ENCODE measurements around the gene C2CD3.

Gene C2CD3

DNA sequence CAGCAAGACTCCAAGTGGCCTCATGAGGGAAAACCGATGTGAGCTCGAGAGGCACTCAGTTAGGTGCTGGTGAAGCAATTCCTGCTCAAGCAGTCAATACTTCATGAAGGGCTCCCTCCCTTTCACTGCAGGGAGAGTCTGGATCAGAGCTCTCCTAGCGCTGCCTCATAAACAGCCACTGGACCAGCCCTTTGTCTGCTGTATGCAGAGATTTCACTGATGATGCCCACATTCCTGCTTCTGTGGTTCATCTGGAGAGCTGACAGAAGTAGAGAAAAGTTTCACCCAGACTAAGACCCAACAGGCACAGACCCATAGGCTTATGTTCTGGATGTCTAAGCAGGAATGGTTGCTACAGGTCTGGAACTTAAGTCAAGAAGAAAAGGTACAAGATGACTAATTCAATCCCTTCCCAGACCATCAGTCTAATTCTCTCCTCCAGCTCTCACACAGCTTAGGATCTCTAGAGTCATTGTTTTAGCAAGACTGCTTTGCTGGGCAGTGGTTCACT lies 192.2 kb downstream of the C2CD3 start:
- DNase-seq = no peak

DNA sequence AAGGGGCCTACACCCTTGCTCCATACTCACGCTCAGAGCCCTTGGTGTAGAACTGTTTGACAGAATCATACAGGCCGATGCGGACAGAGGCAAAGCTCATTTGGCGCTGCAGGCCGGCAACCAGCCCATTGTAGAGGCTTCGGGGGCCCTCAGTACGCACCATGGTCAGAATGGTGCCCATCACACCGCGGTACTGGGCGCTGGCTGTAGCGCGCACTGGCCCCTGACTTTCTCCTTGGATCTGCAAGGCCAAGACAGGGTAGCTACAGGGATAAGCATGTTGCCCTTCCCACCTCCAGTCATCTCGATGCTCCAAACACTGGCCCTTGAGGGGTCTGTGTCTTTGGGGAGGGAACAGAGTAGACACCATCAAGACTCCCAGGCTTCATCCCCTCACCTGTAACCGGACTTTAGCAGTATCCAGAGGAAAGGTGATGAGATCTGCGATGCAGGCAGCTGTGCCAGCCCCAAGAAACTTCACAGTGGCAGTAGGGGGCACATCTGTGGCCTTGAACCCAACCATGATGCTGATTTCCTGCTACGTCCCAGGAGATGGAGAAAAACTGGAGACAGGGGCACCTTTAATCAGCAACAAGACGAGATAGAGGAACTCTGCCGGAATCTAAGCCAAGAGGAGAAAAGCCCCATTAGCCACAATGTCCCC lies 192.8 kb downstream of the C2CD3 start:
- DNase-seq = no peak

- DNase-seq = no peak
Measured at GRCh38 chr11:73976451-73977151, 194.2 kb downstream of the C2CD3 start.

DNA sequence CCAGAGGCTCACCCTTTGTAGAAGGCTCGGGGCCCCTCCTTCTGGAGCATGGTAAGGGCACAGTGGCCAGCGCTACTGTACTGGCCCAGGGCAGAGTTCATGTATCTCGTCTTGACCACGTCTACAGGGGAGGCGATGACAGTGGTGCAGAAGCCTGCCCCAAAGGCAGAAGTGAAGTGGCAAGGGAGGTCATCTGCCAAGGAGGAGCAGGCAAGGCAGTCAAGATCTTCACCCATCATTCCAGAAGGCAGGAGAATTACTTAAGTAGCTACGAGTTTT lies 195.4 kb downstream of the C2CD3 start:
- DNase-seq = no peak

DNA sequence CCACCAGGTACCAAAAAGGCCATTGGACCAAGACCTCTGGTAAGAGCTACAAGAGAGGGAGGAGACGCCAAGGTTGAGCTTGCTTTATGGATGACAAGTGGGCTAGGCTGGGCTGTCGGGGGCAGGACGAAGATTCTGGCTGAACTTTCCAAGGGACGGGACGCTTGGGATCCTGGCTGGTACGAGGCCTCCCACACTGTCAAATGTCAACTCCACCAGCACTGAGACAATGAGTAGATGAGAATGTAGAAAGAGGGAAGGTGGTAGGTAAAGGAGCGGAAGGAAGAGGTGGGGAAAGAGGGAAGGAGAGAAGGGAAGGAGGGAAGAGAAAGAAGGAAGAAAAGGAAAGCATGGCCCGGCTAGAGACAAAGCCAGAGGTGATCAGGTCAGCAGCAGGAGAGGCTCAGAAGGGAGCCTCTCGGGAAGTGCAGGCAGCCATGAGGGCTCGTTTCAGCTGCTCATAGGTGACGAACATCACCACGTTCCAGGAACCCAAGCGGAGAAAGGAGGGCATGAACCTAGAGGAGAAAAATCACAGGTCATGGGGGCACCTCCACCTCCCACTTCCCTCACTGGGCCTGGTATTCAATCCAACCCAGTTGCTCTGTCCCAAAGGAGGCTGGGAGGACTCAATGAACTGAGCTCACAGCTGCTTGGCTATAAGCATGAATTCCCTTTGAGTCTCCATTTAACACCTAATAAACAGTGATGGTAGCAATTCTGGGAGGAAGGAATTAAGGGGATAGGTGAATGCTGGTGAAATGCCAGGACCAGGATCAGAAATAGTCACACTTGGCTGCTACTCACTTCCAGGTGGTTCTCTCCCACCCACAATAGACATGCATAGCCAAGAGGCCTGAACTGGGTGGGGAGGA lies 196.0 kb downstream of the C2CD3 start:
- no peak for DNase-seq

GRCh38 chr11:73972620-73973449 lies 198.0 kb downstream of the C2CD3 start:
- DNase-seq = no peak

DNA sequence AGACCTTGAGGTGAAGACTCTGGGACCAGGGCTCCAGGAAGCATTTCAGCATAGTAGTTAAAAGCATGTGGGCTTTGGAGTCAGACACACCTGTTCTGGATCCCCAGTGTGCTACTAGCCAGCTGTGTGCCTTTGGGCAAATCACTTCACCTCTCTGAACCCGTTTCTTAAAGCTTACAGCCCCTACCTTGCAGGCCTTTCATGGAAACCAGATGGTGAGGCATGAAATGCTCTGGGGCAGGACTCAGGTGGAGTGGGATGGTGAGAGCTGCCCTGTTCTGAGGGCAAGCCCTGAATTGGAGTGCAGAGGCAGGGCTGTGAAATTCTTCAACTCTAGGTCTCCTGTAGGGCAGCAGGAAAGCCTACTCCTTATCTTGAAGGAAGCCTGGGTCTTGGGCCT lies 198.6 kb downstream of the C2CD3 start:
- DNase-seq = no peak

GRCh38 chr11:73971175-73971719 lies 199.6 kb downstream of the C2CD3 start:
- no peak for DNase-seq

- DNase-seq = no peak
Measured at GRCh38 chr11:73969991-73970800, 200.6 kb downstream of the C2CD3 start.

GRCh38 chr11:73969091-73969490 lies 201.7 kb downstream of the C2CD3 start:
- no peak for DNase-seq

GRCh38 chr11:73968356-73968966 lies 202.3 kb downstream of the C2CD3 start:
- DNase-seq = no peak

DNA sequence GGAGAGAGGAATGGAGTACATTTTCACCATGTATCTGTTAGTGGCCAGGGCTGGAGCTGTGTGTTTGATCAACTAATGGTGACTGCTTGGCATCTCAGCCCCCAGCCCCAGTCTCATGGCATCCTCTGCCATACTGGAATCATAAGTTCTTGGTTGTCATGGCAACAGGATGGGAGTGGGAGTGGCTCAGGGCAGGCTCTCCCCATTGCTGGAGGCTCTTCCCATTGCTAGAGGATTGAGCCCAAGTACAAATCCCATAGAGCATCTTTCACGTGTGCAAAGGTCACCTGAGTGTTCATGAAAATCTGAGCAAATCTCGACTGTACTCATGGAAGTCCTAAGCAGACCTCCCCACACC lies 205.1 kb downstream of the C2CD3 start:
- DNase-seq = no peak

DNA sequence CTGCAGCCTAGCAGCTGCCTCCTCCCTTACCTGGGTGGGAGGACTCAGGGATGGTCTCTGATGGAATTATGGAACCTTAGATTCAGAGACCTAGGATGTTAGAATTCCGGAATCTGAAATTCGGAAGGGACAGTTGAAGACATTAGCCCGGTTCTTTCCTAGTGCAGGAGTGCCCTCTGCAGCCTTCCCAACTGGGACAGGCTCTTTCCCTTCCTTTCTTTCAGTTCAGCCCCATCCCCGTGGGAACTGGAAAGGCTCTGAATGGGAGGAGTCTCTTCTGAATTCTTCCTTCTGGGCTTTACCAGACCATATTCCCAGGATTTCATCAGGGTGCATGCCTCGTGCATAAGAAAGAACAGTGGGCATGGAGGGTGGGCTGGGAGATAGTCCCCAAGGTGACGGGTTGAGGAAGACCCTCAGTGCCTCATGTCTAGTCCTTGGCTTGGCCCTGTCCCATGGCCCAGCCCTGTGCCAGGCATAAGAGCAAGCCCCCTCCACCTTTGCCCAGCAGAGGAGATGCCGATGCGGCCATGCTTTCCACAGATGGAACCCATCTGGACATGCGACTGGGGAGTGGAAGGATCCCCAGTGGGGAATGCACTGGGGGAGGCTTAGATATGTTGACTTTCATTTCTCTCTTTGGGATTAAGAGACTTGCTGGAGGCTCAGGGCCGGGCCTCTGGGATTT lies 205.6 kb downstream of the C2CD3 start:
- no peak for DNase-seq

DNA sequence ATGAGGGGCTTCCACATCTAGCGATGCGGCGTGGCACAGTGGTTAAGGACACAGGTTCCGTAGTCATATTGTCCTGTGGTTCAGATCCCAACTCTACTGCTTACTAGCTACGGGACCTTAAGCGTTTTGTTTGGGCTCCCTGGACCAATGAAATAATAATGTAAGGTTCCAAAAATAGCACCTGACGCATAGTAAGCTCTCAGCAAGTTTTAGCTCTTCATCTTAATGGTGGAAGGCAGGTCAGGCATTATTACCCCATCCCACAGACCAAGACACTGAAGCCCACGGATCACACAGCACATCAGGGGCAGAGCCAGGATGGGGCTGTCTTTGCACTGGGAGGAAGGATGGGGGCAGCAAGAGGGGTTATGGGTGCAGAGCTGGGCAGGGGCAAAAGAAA lies 206.9 kb downstream of the C2CD3 start:
- DNase-seq = no peak

Measured in inflammatory macrophage treated with lipopolysaccharide for 4 hours (primary cell).